Keratinocyte (primary cell): ENCODE measurements around the gene DNPH1. TPM values are rescaled to one million over a fixed set of nuclear protein-coding genes. Genes with fewer than 3 reads are reported as not detected.

Experiments
- DNase-seq: peaks from one replicate; pipeline ENCODE4 v3.0.0-alpha.2; 2011; ENCODE audit warnings: low read depth, missing footprints, low spot score
- FAIRE-seq: peaks from 2 replicates; lab custom pipeline; 2011; peaks lifted over from hg19 to GRCh38; lab: Jason Lieb, UNC
- H2AFZ ChIP-seq: 2 replicates; pipeline ENCODE4 v1.6.0; 2012; ENCODE audit warnings: low read length, control low read depth, inconsistent platforms; ENCODE audit not compliant: control insufficient read depth
- H3K27ac ChIP-seq: 2 replicates; pipeline ENCODE4 v1.5.1; 2011; ENCODE audit warnings: low read length; ENCODE audit not compliant: control insufficient read depth, insufficient read depth
- H3K27me3 ChIP-seq: 3 replicates; pipeline ENCODE4 v1.6.0; 2011; ENCODE audit warnings: low read length; ENCODE audit not compliant: control insufficient read depth, insufficient read depth; ENCODE audit errors: extremely low read depth
- H3K36me3 ChIP-seq, 2 experiments: 2 replicates in 1 of 2; 3 replicates in 1 of 2; pipeline ENCODE4 v1.5.1; 2011; ENCODE audit warnings: low read length in 2 of 2, mild to moderate bottlenecking in 1 of 2; ENCODE audit not compliant: control insufficient read depth in 2 of 2, insufficient read depth in 2 of 2; ENCODE audit errors: extremely low read depth in 1 of 2
- H3K4me1 ChIP-seq: 3 replicates; pipeline ENCODE4 v1.5.1; 2011; ENCODE audit warnings: low read length; ENCODE audit not compliant: control insufficient read depth, insufficient read depth; ENCODE audit errors: extremely low read depth
- H3K4me2 ChIP-seq: 3 replicates; pipeline ENCODE4 v1.6.0; 2011; ENCODE audit warnings: low read depth, low read length; ENCODE audit not compliant: control insufficient read depth, insufficient read depth; ENCODE audit errors: extremely low read depth
- H3K4me3 ChIP-seq, 3 experiments: fragments of 200-600 bp in 1 of 3; sonication (generic) in 1 of 3; 2 replicates in 2 of 3; 3 replicates in 1 of 3; pipeline ENCODE4 v1.5.1; 2011 to 2016; ENCODE audit warnings: low read length in 3 of 3, mild to moderate bottlenecking in 3 of 3, control low read depth in 2 of 3, inconsistent platforms in 1 of 3, low read depth in 1 of 3, mixed read lengths in 1 of 3, mixed run types in 1 of 3, moderate library complexity in 1 of 3; ENCODE audit not compliant: control insufficient read depth in 2 of 3, insufficient read depth in 2 of 3; ENCODE audit errors: extremely low read depth in 1 of 3
- H3K79me2 ChIP-seq: 2 replicates; pipeline ENCODE4 v1.6.0; 2012; ENCODE audit warnings: low read length; ENCODE audit not compliant: control insufficient read depth, insufficient read depth
- H3K9ac ChIP-seq: 3 replicates; pipeline ENCODE4 v1.6.0; 2011; ENCODE audit warnings: low read length; ENCODE audit not compliant: control insufficient read depth, insufficient read depth; ENCODE audit errors: extremely low read depth
- H3K9me1 ChIP-seq: 3 replicates; pipeline ENCODE4 v1.6.0; 2011; ENCODE audit warnings: low read length; ENCODE audit not compliant: control insufficient read depth, insufficient read depth; ENCODE audit errors: extremely low read depth
- H3K9me3 ChIP-seq: 2 replicates; pipeline ENCODE4 v1.5.1; 2012; ENCODE audit warnings: low read depth, low read length; ENCODE audit not compliant: control insufficient read depth
- H4K20me1 ChIP-seq: 3 replicates; pipeline ENCODE4 v1.6.0; 2011; ENCODE audit warnings: low read length; ENCODE audit not compliant: control insufficient read depth, insufficient read depth; ENCODE audit errors: extremely low read depth
- EZH2 ChIP-seq: IDR thresholded peaks from one replicate; pipeline ENCODE4 v1.6.1; 2012; ENCODE audit warnings: inconsistent platforms, mild to moderate bottlenecking, low read length, moderate library complexity
- dilution Hi-C: fragments of 300-500 bp; cut with MboI; formaldehyde crosslinking; loops from one replicate; pipeline ENCODE4 v1.7.0; 2020; ENCODE audit warnings: low sequenced_read_pairs; ENCODE audit not compliant: extremely low pct_ligation_motif_present
- polyA plus RNA-seq, 5 experiments: library from polyadenylated mRNA; depleted of rRNA in 3 of 5; stranded (reverse) in 3 of 5; stranded (forward) in 1 of 5; unstranded in 1 of 5; fragments of >200 nt; gene quantifications; 1 replicate in 1 of 5; 2 replicates in 3 of 5; 3 replicates in 1 of 5; pipeline versions ENCODE4 v1.2.1 to v1.2.3, GENCODE V29; 2011 to 2012; ENCODE audit warnings: missing spikeins in 2 of 5, low read depth in 1 of 5, low replicate concordance in 1 of 5
- TF ChIP-seq, protein P1 (sequence below), 3 experiments: IDR thresholded peaks in 1 of 3; conservative IDR thresholded peaks in 1 of 3; optimal IDR thresholded peaks in 1 of 3; 2 replicates in 2 of 3; 3 replicates in 1 of 3; pipeline versions ENCODE3 to v1.5.1; 2011; ENCODE audit warnings: low read length in 3 of 3, mild to moderate bottlenecking in 3 of 3, moderate library complexity in 2 of 3, control low read depth in 1 of 3, inconsistent platforms in 1 of 3; ENCODE audit not compliant: insufficient read depth in 2 of 3; ENCODE audit errors: extremely low read depth in 1 of 3

DNPH1 gene
- polyA plus RNA-seq, 1 donor (not counting 4 experiments of a cell fraction or from before 2014, with no cell fraction given): 73.9 TPM

GRCh38 chr6:43258180-43258579 is 28.9 kb upstream of the DNPH1 start:
- H2AFZ ChIP-seq: no peak overlapping the region
- FAIRE-seq: no peak
- H3K9ac ChIP-seq: no peak overlapping the region
- no peak for TF ChIP-seq EZH2
- TF ChIP-seq, protein P1, sequence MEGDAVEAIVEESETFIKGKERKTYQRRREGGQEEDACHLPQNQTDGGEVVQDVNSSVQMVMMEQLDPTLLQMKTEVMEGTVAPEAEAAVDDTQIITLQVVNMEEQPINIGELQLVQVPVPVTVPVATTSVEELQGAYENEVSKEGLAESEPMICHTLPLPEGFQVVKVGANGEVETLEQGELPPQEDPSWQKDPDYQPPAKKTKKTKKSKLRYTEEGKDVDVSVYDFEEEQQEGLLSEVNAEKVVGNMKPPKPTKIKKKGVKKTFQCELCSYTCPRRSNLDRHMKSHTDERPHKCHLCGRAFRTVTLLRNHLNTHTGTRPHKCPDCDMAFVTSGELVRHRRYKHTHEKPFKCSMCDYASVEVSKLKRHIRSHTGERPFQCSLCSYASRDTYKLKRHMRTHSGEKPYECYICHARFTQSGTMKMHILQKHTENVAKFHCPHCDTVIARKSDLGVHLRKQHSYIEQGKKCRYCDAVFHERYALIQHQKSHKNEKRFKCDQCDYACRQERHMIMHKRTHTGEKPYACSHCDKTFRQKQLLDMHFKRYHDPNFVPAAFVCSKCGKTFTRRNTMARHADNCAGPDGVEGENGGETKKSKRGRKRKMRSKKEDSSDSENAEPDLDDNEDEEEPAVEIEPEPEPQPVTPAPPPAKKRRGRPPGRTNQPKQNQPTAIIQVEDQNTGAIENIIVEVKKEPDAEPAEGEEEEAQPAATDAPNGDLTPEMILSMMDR (optimal IDR thresholded peaks at IDR 0.05 in 1 of 3, IDR thresholded peaks at IDR 0.05 in 1 of 3, conservative IDR thresholded peaks at IDR 0.05 in 1 of 3; ENCODE audit: extremely low read depth in 1 of 3, insufficient read depth in 2 of 3, low read length in 3 of 3): no peak
- H3K9me1 ChIP-seq: no peaks in the 10 kb centered on the region
- no peak overlapping the region for H3K27ac ChIP-seq
- H3K4me2 ChIP-seq: no peak overlapping the region
- H3K36me3 ChIP-seq: no peaks in the 10 kb centered on the region
- H3K27me3 ChIP-seq: peaks cover 3% of the 10 kb centered on the region
- no peaks in the 10 kb centered on the region for H3K4me1 ChIP-seq
- no peaks in the 10 kb centered on the region for H3K79me2 ChIP-seq
- no peaks in the 10 kb centered on the region for H3K9me3 ChIP-seq
- dilution Hi-C loops: no loop called here
- H4K20me1 ChIP-seq: no peaks in the 10 kb centered on the region
- no peak for DNase-seq
- no peak overlapping the region for H3K4me3 ChIP-seq

- Histone ChIP-seq H2AFZ (no peak overlapping the region), H3K9me3 (no peaks in the 10 kb centered on the region), H3K4me3 (no peak overlapping the region), H4K20me1 (no peaks in the 10 kb centered on the region), H3K9ac (no peak overlapping the region), H3K9me1 (no peaks in the 10 kb centered on the region), H3K36me3 (no peaks in the 10 kb centered on the region), H3K4me2 (no peak overlapping the region), H3K27ac (no peak overlapping the region), H3K79me2 (no peaks in the 10 kb centered on the region), H3K4me1 (no peaks in the 10 kb centered on the region), H3K27me3 (peaks cover 6% of the 10 kb centered on the region)
- TF ChIP-seq, protein P1 (optimal IDR thresholded peaks at IDR 0.05 in 1 of 3, IDR thresholded peaks at IDR 0.05 in 1 of 3, conservative IDR thresholded peaks at IDR 0.05 in 1 of 3; ENCODE audit: extremely low read depth in 1 of 3, insufficient read depth in 2 of 3, low read length in 3 of 3): no peak
- TF ChIP-seq EZH2: no peak
- DNase-seq (no peak), FAIRE-seq (no peak)
- dilution Hi-C loops: no loop called here
These were observed 28.3 kb upstream of the DNPH1 start for GRCh38 chr6:43257367-43258145.
